Liver (tissue), 9 donors: Measurements from ENCODE around the gene AZGP1. TPM values are rescaled to one million over a fixed set of nuclear protein-coding genes. Genes with fewer than 3 reads are reported as not detected.

Source experiments
- DNase-seq: peaks from one replicate; pipeline ENCODE4 v3.0.0-alpha.2; 2017; ENCODE audit warnings: low spot score
- H3K27ac ChIP-seq, 2 donors: one replicate each; pipeline ENCODE4 v1.7.0; 2013; ENCODE audit warnings: inconsistent platforms in 2 of 2, low read length in 2 of 2, control low read depth in 1 of 2, low read depth in 1 of 2, mild to moderate bottlenecking in 1 of 2
- H3K27me3 ChIP-seq, 4 donors: one replicate each; pipeline versions ENCODE4 v1.6.1 to v1.7.0; 2013; ENCODE audit warnings: low read length in 3 of 4, inconsistent platforms in 1 of 4, mild to moderate bottlenecking in 1 of 4, moderate library complexity in 1 of 4; ENCODE audit not compliant: control insufficient read depth in 4 of 4, insufficient read depth in 4 of 4
- H3K36me3 ChIP-seq, 4 donors: one replicate each; pipeline versions ENCODE4 v1.6.1 to v1.7.0; 2013; ENCODE audit warnings: low read length in 3 of 4, mild to moderate bottlenecking in 3 of 4, low read depth in 1 of 4, moderate library complexity in 1 of 4; ENCODE audit not compliant: control insufficient read depth in 4 of 4, insufficient read depth in 3 of 4
- H3K4me1 ChIP-seq, 4 donors: one replicate each; pipeline versions ENCODE4 v1.6.1 to v1.7.0; 2013; ENCODE audit warnings: low read length in 3 of 4, mild to moderate bottlenecking in 3 of 4, moderate library complexity in 1 of 4; ENCODE audit not compliant: control insufficient read depth in 4 of 4, insufficient read depth in 4 of 4
- H3K4me3 ChIP-seq, 3 donors: one replicate each; pipeline versions ENCODE4 v1.6.1 to v1.7.0; 2013; ENCODE audit warnings: low read length in 3 of 3, control low read depth in 1 of 3, low read depth in 1 of 3, mild to moderate bottlenecking in 1 of 3
- H3K9ac ChIP-seq, 2 donors: one replicate each; pipeline ENCODE4 v1.7.0; 2013; ENCODE audit warnings: low read length in 2 of 2, mild to moderate bottlenecking in 2 of 2, moderate library complexity in 2 of 2, control low read depth in 1 of 2, low read depth in 1 of 2
- H3K9me3 ChIP-seq, 4 donors: one replicate each; pipeline versions ENCODE4 v1.6.1 to v1.7.0; 2013; ENCODE audit warnings: low read length in 3 of 4; ENCODE audit not compliant: control insufficient read depth in 4 of 4
- ATF3 ChIP-seq: IDR thresholded peaks from 2 replicates; pipeline ENCODE4 v1.6.1; 2016; ENCODE audit warnings: antibody characterized with exemption
- CTCF ChIP-seq: fragments of 150-350 bp; IDR thresholded peaks from 2 replicates; pipeline ENCODE4 v1.5.1; 2017; ENCODE audit warnings: improper control_type of control experiment, low read depth, low read length; ENCODE audit not compliant: missing input control
- EGR1 ChIP-seq, 2 donors: IDR thresholded peaks; 2 replicates each; pipeline ENCODE4 v1.6.1; 2016 to 2018; ENCODE audit warnings: antibody characterized with exemption in 2 of 2, low read depth in 2 of 2
- FOXA1 ChIP-seq: IDR thresholded peaks from 2 replicates; pipeline ENCODE4 v1.6.1; 2016; ENCODE audit warnings: antibody characterized with exemption
- FOXA2 ChIP-seq: IDR thresholded peaks from 2 replicates; pipeline ENCODE4 v1.6.1; 2016; ENCODE audit warnings: antibody characterized with exemption
- GABPA ChIP-seq, 2 donors: IDR thresholded peaks in 1 of 2; conservative IDR thresholded peaks in 1 of 2; 2 replicates each; pipeline ENCODE4 v1.6.1; 2016; ENCODE audit warnings: antibody characterized with exemption in 2 of 2, mild to moderate bottlenecking in 1 of 2, moderate library complexity in 1 of 2
- HNF4A ChIP-seq, 2 donors: conservative IDR thresholded peaks; 2 replicates each; pipeline ENCODE4 v1.6.1; 2016; ENCODE audit warnings: antibody characterized with exemption in 2 of 2, mild to moderate bottlenecking in 2 of 2
- HNF4G ChIP-seq: IDR thresholded peaks from 2 replicates; pipeline ENCODE4 v1.6.1; 2016; ENCODE audit warnings: antibody characterized with exemption
- JUND ChIP-seq, 2 donors: IDR thresholded peaks; 2 replicates each; pipeline ENCODE4 v1.6.1; 2016; ENCODE audit warnings: antibody characterized with exemption in 2 of 2
- MAX ChIP-seq: IDR thresholded peaks from 2 replicates; pipeline ENCODE4 v1.6.1; 2016; ENCODE audit warnings: antibody characterized with exemption
- NR2F2 ChIP-seq: IDR thresholded peaks from 2 replicates; pipeline ENCODE4 v1.6.1; 2016; ENCODE audit warnings: antibody characterized with exemption
- RAD21 ChIP-seq, 2 donors: IDR thresholded peaks; 2 replicates each; pipeline ENCODE4 v1.6.1; 2016; ENCODE audit warnings: antibody characterized with exemption in 2 of 2, mild to moderate bottlenecking in 2 of 2
- REST ChIP-seq: IDR thresholded peaks from 2 replicates; pipeline ENCODE4 v1.6.1; 2016; ENCODE audit warnings: antibody characterized with exemption, mild to moderate bottlenecking
- RXRA ChIP-seq, 2 donors: IDR thresholded peaks; 2 replicates each; pipeline ENCODE4 v1.6.1; 2017 to 2018; ENCODE audit warnings: antibody characterized with exemption in 2 of 2, mild to moderate bottlenecking in 1 of 2
- SP1 ChIP-seq: IDR thresholded peaks from 2 replicates; pipeline ENCODE4 v1.6.1; 2018; ENCODE audit warnings: antibody characterized with exemption, mild to moderate bottlenecking
- TAF1 ChIP-seq: conservative IDR thresholded peaks from 2 replicates; pipeline ENCODE4 v1.6.1; 2016; ENCODE audit warnings: antibody characterized with exemption, mild to moderate bottlenecking
- YY1 ChIP-seq: IDR thresholded peaks from 2 replicates; pipeline ENCODE4 v1.6.1; 2016; ENCODE audit warnings: antibody characterized with exemption, mild to moderate bottlenecking
- ZBTB33 ChIP-seq: IDR thresholded peaks from 2 replicates; pipeline ENCODE4 v1.6.1; 2016; ENCODE audit warnings: antibody characterized with exemption
- WGBS: extraction: QIAGEN DNeasy Blood & Tissue Kit; methylation state at CpG from one replicate; pipeline ENCODE4 v1.1.7; 2013; 5-methylcytosine and 5-hydroxymethylcytosine counted together
- polyA plus RNA-seq, 2 donors: library from polyadenylated mRNA; stranded (reverse) in 1 of 2; unstranded in 1 of 2; fragments of 200-250 nt in 1 of 2; fragments of >200 nt in 1 of 2; fragmentation: Nextera tagmentation in 1 of 2; extraction: Ambion mirVana in 1 of 2; gene quantifications; one replicate each; pipeline versions ENCODE4 v1.2.1 to v1.2.3, GENCODE V29; 2013 to 2015
- total RNA-seq, 2 donors: library from RNA; depleted of rRNA; stranded (reverse); fragments of >200 nt; gene quantifications; one replicate each; pipeline ENCODE4 v1.2.3, GENCODE V29; 2014
- donor health status: healthy.
- donor health status: healthy.
- donor health status: healthy.
- donor health status: healthy.
- donor health status: healthy.

The AZGP1 gene
- total and polyA plus RNA-seq, 4 donors: 99.5 to 2,721 (median 1,150) TPM

- Histone ChIP-seq H3K27ac (no peak overlapping the region), H3K4me3 (no peak overlapping the region), H3K27me3 (no peaks in the 10 kb centered on the region), H3K4me1 (peaks cover 22 to 80% (median 54%) of the 10 kb centered on the region in 4 donors), H3K9ac (no peak overlapping the region), H3K36me3 (peaks cover 9 to 21% (median 12%) of the 10 kb centered on the region in 4 donors), H3K9me3 (no peaks in the 10 kb centered on the region)
- no peak for DNase-seq
- WGBS: 89% methylated on average over 3 of the region's 3 CpGs
- no peak for TF ChIP-seq ZBTB33
Observed at GRCh38 chr7:100021297-100021696, 45.5 kb upstream of the AZGP1 start.

- no peak for DNase-seq
- Histone ChIP-seq H3K36me3 (peaks cover 4 to 13% (median 7%) of the 10 kb centered on the region in 4 donors), H3K27ac (peak overlapping the region in 1 of 2 donors; percentile 30), H3K27me3 (no peaks in the 10 kb centered on the region), H3K9ac (no peak overlapping the region), H3K9me3 (no peaks in the 10 kb centered on the region), H3K4me1 (peaks cover 23 to 78% (median 53%) of the 10 kb centered on the region in 4 donors), H3K4me3 (no peak overlapping the region)
- TF ChIP-seq FOXA2: no peak
- no peak for TF ChIP-seq ZBTB33
- TF ChIP-seq REST: no peak
- no peak for TF ChIP-seq HNF4A (conservative IDR thresholded peaks at IDR 0.05)
- no peak for TF ChIP-seq RXRA (IDR thresholded peaks at IDR 0.05)
- TF ChIP-seq SP1: no peak
- no peak for TF ChIP-seq CTCF
- no peak for TF ChIP-seq EGR1 (IDR thresholded peaks at IDR 0.05; ENCODE audit: low read depth in 2 of 2)
- TF ChIP-seq TAF1: no peak
- TF ChIP-seq MAX: no peak
- no peak for TF ChIP-seq GABPA (IDR thresholded peaks at IDR 0.05 in 1 of 2, conservative IDR thresholded peaks at IDR 0.05 in 1 of 2)
- no peak for TF ChIP-seq ATF3
- TF ChIP-seq HNF4G: no peak
- TF ChIP-seq JUND (IDR thresholded peaks at IDR 0.05): no peak
- no peak for TF ChIP-seq RAD21 (IDR thresholded peaks at IDR 0.05)
- TF ChIP-seq NR2F2: no peak
- TF ChIP-seq YY1: no peak
- TF ChIP-seq FOXA1: no peak
- WGBS: 57% methylated on average over 7 of the region's 7 CpGs
Observed at GRCh38 chr7:100019908-100020307, 44.1 kb upstream of the AZGP1 start.
